ENCODE data around the gene AGFG2. TPM values are rescaled to one million over a fixed set of nuclear protein-coding genes. Genes with fewer than 3 reads are reported as not detected.
"Not testable (repeated sequence)": the region's sequence is repeated elsewhere in the genome, so short reads cannot be mapped to it uniquely, and the experiment has no call there.

The AGFG2 gene
- total RNA-seq, 3 donors from 2014 or later (not counting 1 experiment from before 2014, with no cell fraction given), result 21.5 to 32.6 (median 22.2) TPM

- Mint-ChIP-seq H3K27ac (peak overlapping the region; percentile 94 to 95), H3K36me3 (peaks cover 7% of the 10 kb centered on the region), H3K4me1 (peaks cover 70 to 73% of the 10 kb centered on the region in 2 donors), H3K4me3 (peak overlapping the region; percentile 88), H3K27me3 (ENCODE audit: low read depth in 2 of 2) (no peaks in the 10 kb centered on the region), H3K9me3 (no peaks in the 10 kb centered on the region)
- Histone ChIP-seq H3K9me3 (ENCODE audit: control insufficient read depth, insufficient read depth, low read length) (no peaks in the 10 kb centered on the region), H3K27ac (ENCODE audit: low read length) (peak overlapping the region; percentile 76), H3K27me3 (ENCODE audit: control insufficient read depth, insufficient read depth, low read length) (no peaks in the 10 kb centered on the region), H3K4me1 (ENCODE audit: control insufficient read depth, insufficient read depth, low read length) (peaks cover 68% of the 10 kb centered on the region), H3K36me3 (ENCODE audit: control insufficient read depth, insufficient read depth, low read length) (peaks cover 11% of the 10 kb centered on the region), H3K4me3 (ENCODE audit: low read length) (no peak overlapping the region)
- no peak for TF ChIP-seq CTCF (IDR thresholded peaks at IDR 0.05)
- DNase-seq (no peak), ATAC-seq (no peak)
- intact Hi-C loops (cut with micrococcal nuclease), result loop anchor here (5.0 kb wide), 2 partner anchors 39 to 71 kb away; partner anchors contain the start of genes FBXO24, LRCH4 and TSC22D4
- 8% methylated on average over 2 of the region's 2 CpGs for WGBS (ENCODE audit: insufficient coverage)
Observed at GRCh38 chr7:100547872-100548271, 8.9 kb downstream of the AGFG2 start.

GRCh38 chr7:100548446-100548845 is 9.4 kb downstream of the AGFG2 start:
- not testable (repeated sequence) for H3K36me3 Mint-ChIP-seq; ATAC-seq; H3K4me3 ChIP-seq (ENCODE audit: low read length); DNase-seq; H3K27me3 Mint-ChIP-seq (ENCODE audit: low read depth in 2 of 2); H3K9me3 ChIP-seq (ENCODE audit: control insufficient read depth, insufficient read depth, low read length); H3K27me3 ChIP-seq (ENCODE audit: control insufficient read depth, insufficient read depth, low read length); H3K9me3 Mint-ChIP-seq
- WGBS (ENCODE audit: insufficient coverage), result 90% methylated on average over 4 of the region's 5 CpGs
- Mint-ChIP-seq H3K27ac (peak overlapping the region; percentile 94 to 95), H3K4me1 (peaks cover 65 to 68% of the 10 kb centered on the region in 2 donors), H3K4me3 (peak overlapping the region; percentile 62)
- Histone ChIP-seq H3K36me3 (ENCODE audit: control insufficient read depth, insufficient read depth, low read length) (peaks cover 16% of the 10 kb centered on the region), H3K27ac (ENCODE audit: low read length) (peak overlapping the region; percentile 76), H3K4me1 (ENCODE audit: control insufficient read depth, insufficient read depth, low read length) (peaks cover 62% of the 10 kb centered on the region)
- intact Hi-C loops (cut with micrococcal nuclease), result loop anchor here (5.0 kb wide), 2 partner anchors 39 to 71 kb away; partner anchors contain the start of genes FBXO24, LRCH4 and TSC22D4

- Mint-ChIP-seq H3K27ac (peak overlapping the region in 1 of 2 donors; percentile 53), H3K9me3 (no peaks in the 10 kb centered on the region), H3K4me3 (no peak overlapping the region), H3K27me3 (ENCODE audit: low read depth in 2 of 2) (no peaks in the 10 kb centered on the region), H3K4me1 (peaks cover 24 to 27% of the 10 kb centered on the region in 2 donors), H3K36me3 (peaks cover 14% of the 10 kb centered on the region)
- Histone ChIP-seq H3K27ac (ENCODE audit: low read length) (no peak overlapping the region), H3K9me3 (ENCODE audit: control insufficient read depth, insufficient read depth, low read length) (no peaks in the 10 kb centered on the region), H3K4me3 (ENCODE audit: low read length) (no peak overlapping the region), H3K4me1 (ENCODE audit: control insufficient read depth, insufficient read depth, low read length) (peaks cover 30% of the 10 kb centered on the region), H3K36me3 (ENCODE audit: control insufficient read depth, insufficient read depth, low read length) (peaks cover 41% of the 10 kb centered on the region), H3K27me3 (ENCODE audit: control insufficient read depth, insufficient read depth, low read length) (no peaks in the 10 kb centered on the region)
- intact Hi-C loops (cut with micrococcal nuclease), result no loop called here
- no peak for TF ChIP-seq CTCF (IDR thresholded peaks at IDR 0.05)
- DNase-seq (no peak), ATAC-seq (no peak)
- 100% methylated on average over 2 of the region's 2 CpGs for WGBS (ENCODE audit: insufficient coverage)
Observed at GRCh38 chr7:100552532-100552931, 13.5 kb downstream of the AGFG2 start.

GRCh38 chr7:100553032-100553431 is 14.0 kb downstream of the AGFG2 start:
- Mint-ChIP-seq H3K4me3 (no peak overlapping the region), H3K36me3 (peaks cover 14% of the 10 kb centered on the region), H3K4me1 (peaks cover 19 to 22% of the 10 kb centered on the region in 2 donors), H3K27ac (no peak overlapping the region), H3K27me3 (ENCODE audit: low read depth in 2 of 2) (no peaks in the 10 kb centered on the region), H3K9me3 (no peaks in the 10 kb centered on the region)
- TF ChIP-seq CTCF (IDR thresholded peaks at IDR 0.05), result no peak
- DNase-seq, result no peak
- Histone ChIP-seq H3K27ac (ENCODE audit: low read length) (no peak overlapping the region), H3K9me3 (ENCODE audit: control insufficient read depth, insufficient read depth, low read length) (no peaks in the 10 kb centered on the region), H3K27me3 (ENCODE audit: control insufficient read depth, insufficient read depth, low read length) (no peaks in the 10 kb centered on the region), H3K4me1 (ENCODE audit: control insufficient read depth, insufficient read depth, low read length) (peaks cover 25% of the 10 kb centered on the region), H3K36me3 (ENCODE audit: control insufficient read depth, insufficient read depth, low read length) (peaks cover 41% of the 10 kb centered on the region), H3K4me3 (ENCODE audit: low read length) (no peak overlapping the region)
- ATAC-seq, result no peak
- intact Hi-C loops (cut with micrococcal nuclease), result no loop called here
- 100% methylated on average over 3 of the region's 3 CpGs for WGBS (ENCODE audit: insufficient coverage)
